GM12878 (cell line): ENCODE measurements around the gene FOSL1. TPM values are rescaled to one million over a fixed set of nuclear protein-coding genes. Genes with fewer than 3 reads are reported as not detected.

ENCODE experiments used
- ATAC-seq: fragments of 200-7000 bp; cut with Tn5 transposase; 3 replicates; pipeline ENCODE4 v1.9.1; 2020; ENCODE audit warnings: mild to moderate bottlenecking, moderate library complexity
- BruUV-seq: library from RNA; stranded (reverse); fragments of 400-500 nt; replicated peaks from 2 replicates; lab custom pipeline; 2021; lab: Mats Ljungman, UMichigan
- CTCF ChIA-PET: fragments of 300-600 bp; sonication (Branson Sonifier 250); formaldehyde crosslinking; extraction: SDS; loops from one replicate; lab custom pipeline; 2021; ENCODE audit warnings: inconsistent platforms; lab: Yijun Ruan, JAX
- POLR2A ChIA-PET: fragments of 350-600 bp; formaldehyde crosslinking; extraction: SDS; loops from one replicate; lab custom pipeline; 2021; ENCODE audit warnings: inconsistent platforms; lab: Charles Lee
- RAD21 ChIA-PET: fragments of 300-600 bp; sonication (Branson Sonifier 250); formaldehyde crosslinking; loops from one replicate; lab custom pipeline; 2023; ENCODE audit warnings: antibody characterized with exemption; ENCODE audit not compliant: unreplicated experiment; lab: Charles Lee
- SMC1A ChIA-PET: fragments of 300-600 bp; sonication (Branson Sonifier 250); formaldehyde crosslinking; loops from one replicate; lab custom pipeline; 2023; ENCODE audit not compliant: unreplicated experiment, uncharacterized antibody; lab: Charles Lee
- DNase-seq: peaks from one replicate; pipeline ENCODE4 v3.0.0-alpha.2; 2011; ENCODE audit warnings: low read depth, low spot score
- FAIRE-seq: peaks from 3 replicates; lab custom pipeline; 2011; peaks lifted over from hg19 to GRCh38; lab: Jason Lieb, UNC
- H2AFZ ChIP-seq: 2 replicates; pipeline ENCODE4 v1.6.0; 2011; ENCODE audit warnings: low read depth, low read length, control low read depth; ENCODE audit not compliant: control insufficient read depth
- H3K27ac ChIP-seq: 2 replicates; pipeline ENCODE4 v1.5.1; 2011; ENCODE audit warnings: control low read depth; ENCODE audit not compliant: control insufficient read depth, insufficient read depth
- H3K27me3 ChIP-seq, 2 experiments: replicated peaks in 1 of 2; 2 replicates each; pipeline versions ENCODE4 v1.6.0 to v1.6.1; 2011; ENCODE audit warnings: low read length in 1 of 2; ENCODE audit not compliant: control insufficient read depth in 2 of 2, insufficient read depth in 2 of 2
- H3K36me3 ChIP-seq, 2 experiments: 2 replicates each; pipeline ENCODE4 v1.5.1; 2011; ENCODE audit warnings: low read length in 1 of 2; ENCODE audit not compliant: control insufficient read depth in 2 of 2, insufficient read depth in 2 of 2
- H3K4me1 ChIP-seq: 2 replicates; pipeline ENCODE4 v1.6.1; 2011; ENCODE audit warnings: mild to moderate bottlenecking, low read length, moderate library complexity, mixed read lengths; ENCODE audit not compliant: control insufficient read depth, insufficient read depth
- H3K4me2 ChIP-seq: 2 replicates; pipeline ENCODE4 v1.6.0; 2011; ENCODE audit warnings: control low read depth; ENCODE audit not compliant: control insufficient read depth, insufficient read depth
- H3K4me3 ChIP-seq: fragments of 200-600 bp; sonication (generic); 2 replicates; pipeline ENCODE4 v1.5.1; 2016
- H3K79me2 ChIP-seq: 2 replicates; pipeline ENCODE4 v1.6.0; 2011; ENCODE audit warnings: low read length; ENCODE audit not compliant: control insufficient read depth, insufficient read depth
- H3K9ac ChIP-seq: 2 replicates; pipeline ENCODE4 v1.8.0; 2011; ENCODE audit warnings: low read length, control low read depth, mixed read lengths; ENCODE audit not compliant: control insufficient read depth, insufficient read depth
- H3K9me3 ChIP-seq: replicated peaks from 3 replicates; pipeline ENCODE4 v1.5.1; 2011; ENCODE audit warnings: mild to moderate bottlenecking, low read length; ENCODE audit not compliant: control insufficient read depth, insufficient read depth
- H4K20me1 ChIP-seq: 2 replicates; pipeline ENCODE4 v1.6.0; 2011; ENCODE audit not compliant: control insufficient read depth, insufficient read depth
- BCL3 ChIP-seq: IDR thresholded peaks from 2 replicates; pipeline ENCODE4 v1.6.1; 2011; ENCODE audit warnings: borderline replicate concordance, low read depth, mild to moderate bottlenecking, moderate library complexity, low read length; ENCODE audit not compliant: insufficient read depth, poor library complexity, severe bottlenecking
- E2F4 ChIP-seq: IDR thresholded peaks from 2 replicates; pipeline ENCODE4 v1.6.1; 2012; ENCODE audit warnings: low read depth, low read length, improper control_type of control experiment
- POLR2A ChIP-seq: IDR thresholded peaks from 2 replicates; pipeline ENCODE4 v1.6.1; 2011; ENCODE audit warnings: low read depth, mild to moderate bottlenecking, low read length
- POLR2AphosphoS2 ChIP-seq: IDR thresholded peaks from 2 replicates; pipeline ENCODE4 v1.6.1; 2011; ENCODE audit warnings: low read depth, mild to moderate bottlenecking, low read length, improper control_type of control experiment, moderate library complexity
- POLR2AphosphoS5 ChIP-seq: IDR thresholded peaks from 2 replicates; pipeline ENCODE4 v1.6.1; 2011; ENCODE audit warnings: mild to moderate bottlenecking, low read length, inconsistent platforms
- SMAD5 ChIP-seq: IDR thresholded peaks from 2 replicates; pipeline ENCODE4 v1.6.1; 2016; ENCODE audit warnings: antibody characterized with exemption, low read depth
- STAT1 ChIP-seq: fragments of 450-650 bp; conservative IDR thresholded peaks from 2 replicates; pipeline ENCODE4 v1.6.1; 2014; ENCODE audit warnings: antibody characterized with exemption, mild to moderate bottlenecking
- WGBS: methylation state at CpG from one replicate; pipeline ENCODE4 v1.1.6; 2016; ENCODE audit warnings: low lambda C conversion rate; ENCODE audit not compliant: insufficient replicate concordance, insufficient coverage; ENCODE audit errors: missing lambda C conversion rate; 5-methylcytosine and 5-hydroxymethylcytosine counted together
- in situ Hi-C: fragments of 300-500 bp; cut with MboI; formaldehyde crosslinking; loops from 9 replicates; pipeline ENCODE4 v1.14.3; 2018; ENCODE audit warnings: mixed read lengths
- intact Hi-C: fragments of 100-400 bp; cut with micrococcal nuclease; formaldehyde crosslinking; loops from one replicate; pipeline ENCODE4 v1.14.2; 2022; ENCODE audit not compliant: unreplicated experiment
- polyA plus RNA-seq, 11 experiments: library from polyadenylated mRNA; depleted of rRNA in 4 of 11; unstranded in 6 of 11; stranded (reverse) in 5 of 11; fragments of >200 nt; fragmentation: Nextera tagmentation in 4 of 11; fragmentation: Illumina TruSeq in 1 of 11; extraction: Ambion mirVana in 4 of 11; extraction: Trizol in 1 of 11; gene quantifications; 1 replicate in 1 of 11; 2 replicates in 10 of 11; pipeline versions ENCODE4 v1.2.1 to v1.2.3, GENCODE V29; 2011 to 2016; ENCODE audit warnings: inconsistent platforms in 2 of 11, missing spikeins in 2 of 11, low read depth in 1 of 11
- total RNA-seq, 4 experiments: library from RNA; depleted of rRNA in 3 of 4; stranded (reverse); fragments of >200 nt in 3 of 4; fragmentation: Illumina TruSeq in 1 of 4; extraction: Trizol in 1 of 4; gene quantifications; 2 replicates each; pipeline versions ENCODE4 v1.2.1 to v1.2.3, GENCODE V29; 2013 to 2021

The FOSL1 gene
- total and polyA plus RNA-seq, 10 of the 15 experiments (the other 5 are each of a cell fraction or from before 2014, with no cell fraction given) = 0.82 to 5.4 (median 2.1) TPM

- POLR2A ChIA-PET = interaction anchor here (1.1 kb wide), 1 partner anchor 8 kb away, joined by 3 read pairs; the partner anchor contains the start of gene MUS81
- Histone ChIP-seq H3K4me1 (peaks cover 10% of the 10 kb centered on the region), H3K9me3 (peaks cover 2% of the 10 kb centered on the region; the same call in 2 of the 3 replicates), H3K36me3 (peaks cover 32 to 41% of the 10 kb centered on the region in 2 experiments; a peak in 3 of 4 replicates), H4K20me1 (peaks cover 24% of the 10 kb centered on the region), H3K9ac (no peak overlapping the region), H3K4me2 (no peak overlapping the region), H2AFZ (no peak overlapping the region), H3K79me2 (peaks cover 31% of the 10 kb centered on the region), H3K4me3 (no peak overlapping the region), H3K27me3 (no peaks in the 10 kb centered on the region), H3K27ac (no peak overlapping the region)
- in situ Hi-C loops = loop anchor here (25.0 kb wide), 1 partner anchor 1615 kb away; the partner anchor contains the start of genes DNAJC4, FKBP2, NUDT22 and PPP1R14B
- peak; percentile 3 for ATAC-seq
- DNase-seq = no peak
- SMC1A ChIA-PET = interaction anchor here (1.0 kb wide), 1 partner anchor 32 kb away, joined by 3 read pairs; no protein-coding TSS in a partner anchor
- 79% methylated on average over 10 of the region's 10 CpGs for WGBS
- CTCF ChIA-PET = interaction anchor here (0.9 to 3.8 kb wide), 7 partner anchors 12 to 146 kb away, joined by 3 to 17 read pairs (median 3); partner anchors contain the start of gene FIBP
- TF ChIP-seq SMAD5 = no peak; the same call in 1 of the 2 replicates
- TF ChIP-seq POLR2AphosphoS5 = peak; percentile 81
- peak; percentile 8 for TF ChIP-seq BCL3
- no peak for TF ChIP-seq E2F4
- TF ChIP-seq STAT1 = no peak
- peak; percentile 36; the same call in 1 of the 2 replicates for TF ChIP-seq POLR2AphosphoS2
- peak; percentile 71 for TF ChIP-seq POLR2A
- RAD21 ChIA-PET = interaction anchor here (1.2 kb wide), 1 partner anchor 32 kb away, joined by 4 read pairs; no protein-coding TSS in a partner anchor
- FAIRE-seq = no peak
- no TSS peak for BruUV-seq
- intact Hi-C loops = no loop called here
Observed at GRCh38 chr11:65851811-65852507, 48.2 kb downstream of the FOSL1 start.
